ENCODE data around the gene ANTKMT.
"Not testable (repeated sequence)": the region's sequence is repeated elsewhere in the genome, so short reads cannot be mapped to it uniquely, and the experiment has no call there.

Gene ANTKMT

DNA sequence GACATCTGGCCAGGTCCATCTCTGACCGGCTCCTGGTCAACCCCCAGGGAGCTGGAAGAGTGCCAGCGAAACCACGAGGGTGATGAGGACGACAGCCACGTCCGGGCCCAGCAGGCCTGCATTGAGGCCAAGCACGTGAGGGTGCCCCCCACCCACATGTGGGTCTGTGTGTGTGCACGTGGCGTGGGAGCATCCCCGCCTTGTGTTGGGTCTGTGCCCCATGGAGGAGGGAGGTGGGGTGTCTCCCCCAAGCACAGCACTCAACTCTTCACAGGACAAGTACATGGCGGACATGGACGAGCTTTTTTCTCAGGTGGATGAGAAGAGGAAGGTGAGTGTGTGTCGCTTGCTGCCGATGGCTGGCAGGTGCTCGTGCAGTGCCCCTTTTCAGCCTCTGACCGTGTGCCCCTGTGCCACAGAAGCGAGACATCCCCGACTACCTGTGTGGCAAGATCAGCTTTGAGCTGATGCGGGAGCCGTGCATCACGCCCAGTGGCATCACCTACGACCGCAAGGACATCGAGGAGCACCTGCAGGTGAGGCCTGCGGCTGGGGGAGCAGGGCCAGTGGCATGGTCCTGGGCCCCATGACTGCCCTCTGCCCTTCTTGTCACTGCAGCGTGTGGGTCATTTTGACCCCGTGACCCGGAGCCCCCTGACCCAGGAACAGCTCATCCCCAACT, 39.1 kb upstream of the ANTKMT start:
- no peak for DNase-seq

DNA sequence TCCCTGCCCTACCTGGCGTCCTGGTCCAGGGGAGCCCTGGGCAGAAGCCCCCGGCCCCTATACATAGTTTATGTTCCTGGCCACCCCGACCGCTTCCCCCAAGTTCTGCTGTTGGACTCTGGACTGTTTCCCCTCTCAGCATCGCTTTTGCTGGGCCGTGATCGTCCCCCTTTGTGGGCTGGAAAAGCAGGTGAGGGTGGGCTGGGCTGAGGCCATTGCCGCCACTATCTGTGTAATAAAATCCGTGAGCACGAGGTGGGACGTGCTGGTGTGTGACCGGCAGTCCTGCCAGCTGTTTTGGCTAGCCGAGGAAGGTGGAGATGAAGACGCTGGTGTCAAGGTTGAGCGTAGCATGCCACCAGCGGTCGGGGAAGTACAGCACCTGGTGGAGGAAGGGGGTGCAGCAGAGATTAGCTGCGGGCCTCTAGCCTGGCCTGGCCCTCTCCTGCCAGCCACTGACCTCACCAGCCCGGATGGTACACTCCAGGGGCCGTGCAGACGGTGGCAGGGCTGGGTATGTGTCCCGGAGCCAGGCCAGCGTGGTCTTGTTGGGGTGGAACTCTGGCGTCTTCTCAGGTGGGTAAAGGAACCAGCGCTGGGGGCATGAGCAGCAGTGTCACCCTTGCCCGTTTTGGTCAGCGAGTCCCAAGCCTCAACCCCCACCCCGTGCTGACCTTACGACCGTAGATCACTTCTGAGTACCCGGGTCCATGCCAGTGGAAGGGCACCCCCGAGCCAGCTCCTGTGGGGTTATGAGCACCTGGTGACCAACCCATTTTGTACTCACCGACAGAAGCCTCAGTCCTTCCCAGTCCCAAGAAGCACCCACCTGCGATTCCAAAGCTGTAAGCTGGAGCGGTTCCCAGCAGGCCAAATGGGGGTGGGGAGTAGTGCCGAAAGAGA, 38.2 kb upstream of the ANTKMT start:
- no peak for DNase-seq

DNA sequence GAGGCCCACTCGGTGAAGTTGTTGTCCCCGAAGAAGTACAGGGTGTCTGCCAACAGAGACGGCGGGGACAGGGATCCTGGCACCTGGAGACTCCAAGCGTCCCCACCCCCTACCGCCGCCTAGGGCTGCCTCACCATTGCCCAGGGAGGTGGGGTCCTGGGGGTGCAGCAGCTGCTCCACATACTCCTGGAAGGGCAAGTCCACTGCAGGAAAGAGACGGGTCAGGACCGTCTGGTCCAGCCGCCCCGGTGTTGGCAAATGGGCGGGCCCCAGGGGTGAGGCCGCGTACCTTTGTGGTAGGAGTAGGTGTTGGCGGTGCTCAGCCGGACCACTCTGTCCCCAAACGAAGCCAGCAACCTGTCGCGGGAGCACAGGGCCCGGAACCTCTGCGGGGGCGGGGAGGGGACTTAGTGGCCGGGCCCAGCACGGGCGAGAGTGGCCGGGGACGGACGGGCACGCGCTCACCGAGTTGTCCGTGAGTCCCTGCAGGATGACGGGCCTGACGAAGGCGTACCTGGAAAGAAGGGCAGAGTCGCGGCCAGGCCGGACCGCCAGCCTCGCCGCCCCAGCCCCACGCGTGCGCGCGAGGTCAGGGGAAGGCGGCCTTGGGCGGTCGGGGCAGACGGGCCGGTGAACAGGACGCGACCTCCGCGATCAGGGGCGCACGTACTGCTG, 37.4 kb upstream of the ANTKMT start:
- DNase-seq, result no peak

DNA sequence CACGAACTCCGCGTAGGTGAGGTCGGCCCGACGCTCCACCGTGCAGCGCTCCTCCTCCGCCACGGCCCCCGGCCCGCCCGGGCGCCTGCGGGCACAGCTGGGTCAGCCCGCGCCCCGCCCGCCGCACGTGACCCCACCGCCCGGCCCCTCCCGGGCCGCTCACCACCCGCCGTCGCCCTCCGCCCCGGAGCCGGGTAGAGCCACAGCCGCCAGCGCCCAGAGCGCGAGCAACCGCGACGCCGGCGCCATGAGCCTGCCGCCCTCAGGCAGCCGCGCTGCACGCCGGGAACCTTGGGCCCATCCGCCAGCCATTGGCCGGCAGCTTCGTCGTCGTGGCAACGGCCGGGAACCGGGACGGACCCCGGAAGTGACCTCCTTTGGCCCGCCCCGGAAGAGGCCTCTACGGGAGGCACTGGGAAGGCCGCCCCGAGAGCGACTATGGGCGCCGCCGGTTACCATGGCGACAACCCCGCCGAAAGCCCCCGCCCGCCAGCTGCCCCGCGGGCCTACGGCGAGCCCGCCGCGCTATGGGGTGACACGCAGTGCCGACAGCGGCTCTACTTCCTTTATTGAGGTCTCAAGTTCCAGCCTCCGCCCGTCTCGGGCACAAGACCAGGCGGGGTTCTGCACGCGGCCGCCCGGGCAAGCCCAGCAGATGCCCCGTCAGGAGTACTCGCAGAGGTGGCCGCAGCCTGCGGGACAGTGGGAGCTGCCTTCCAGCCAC, 36.7 kb upstream of the ANTKMT start, which contains the start of gene JMJD8:
Gene JMJD8, minus strand, starts transcription at position 264 of the 724 bp plus-strand sequence. Its CDS starts 15 bp downstream, at position 249.
- peak; percentile 98 for DNase-seq

- DNase-seq, result no peak
These were observed 35.8 kb upstream of the ANTKMT start for GRCh38 chr16:684961-685696.

GRCh38 chr16:685967-686366, 35.0 kb upstream of the ANTKMT start:
- peak in 1 of 2 donors; percentile 26 for DNase-seq

GRCh38 chr16:686459-687260, 34.3 kb upstream of the ANTKMT start:
- DNase-seq, result no peak

- DNase-seq, result no peak
These were observed 33.4 kb upstream of the ANTKMT start for GRCh38 chr16:687499-687898.

DNA sequence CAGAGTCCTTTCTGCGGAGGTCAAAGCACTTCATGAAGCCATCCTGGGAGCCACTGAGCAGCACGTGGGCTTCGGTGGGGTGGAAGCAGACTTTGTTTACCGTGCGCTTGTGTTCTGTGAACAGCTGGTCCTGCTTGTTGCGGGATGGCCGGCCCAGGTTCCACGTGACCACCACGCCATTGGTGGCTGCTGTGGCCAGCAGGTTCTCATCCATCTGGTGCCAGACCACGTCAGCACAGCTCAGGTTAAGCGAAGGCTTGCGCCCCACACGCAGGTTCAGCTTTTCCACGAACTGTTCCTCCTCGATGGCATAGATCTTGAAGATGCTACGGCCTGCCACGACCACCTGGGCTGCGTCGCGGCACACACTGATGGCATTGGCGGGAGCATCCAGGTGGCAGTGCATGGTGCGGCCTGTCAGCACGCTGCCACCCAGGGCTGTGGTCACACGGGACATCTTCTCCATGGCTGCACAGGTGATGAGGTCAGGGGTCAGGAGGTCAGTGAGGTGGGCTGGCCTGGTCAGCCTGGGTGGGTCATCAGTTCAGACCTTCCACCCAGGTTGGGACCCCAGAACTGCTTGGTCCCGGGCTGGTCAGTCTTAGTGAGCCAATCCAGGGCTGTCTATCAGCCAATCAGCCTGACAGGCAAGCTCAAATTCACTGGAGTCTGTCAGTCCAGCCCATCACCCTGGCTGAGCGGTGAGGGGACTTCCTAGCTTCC, 31.6 kb upstream of the ANTKMT start:
- DNase-seq, result no peak

GRCh38 chr16:691242-691641, 29.7 kb upstream of the ANTKMT start:
- not testable (repeated sequence) for DNase-seq

DNA sequence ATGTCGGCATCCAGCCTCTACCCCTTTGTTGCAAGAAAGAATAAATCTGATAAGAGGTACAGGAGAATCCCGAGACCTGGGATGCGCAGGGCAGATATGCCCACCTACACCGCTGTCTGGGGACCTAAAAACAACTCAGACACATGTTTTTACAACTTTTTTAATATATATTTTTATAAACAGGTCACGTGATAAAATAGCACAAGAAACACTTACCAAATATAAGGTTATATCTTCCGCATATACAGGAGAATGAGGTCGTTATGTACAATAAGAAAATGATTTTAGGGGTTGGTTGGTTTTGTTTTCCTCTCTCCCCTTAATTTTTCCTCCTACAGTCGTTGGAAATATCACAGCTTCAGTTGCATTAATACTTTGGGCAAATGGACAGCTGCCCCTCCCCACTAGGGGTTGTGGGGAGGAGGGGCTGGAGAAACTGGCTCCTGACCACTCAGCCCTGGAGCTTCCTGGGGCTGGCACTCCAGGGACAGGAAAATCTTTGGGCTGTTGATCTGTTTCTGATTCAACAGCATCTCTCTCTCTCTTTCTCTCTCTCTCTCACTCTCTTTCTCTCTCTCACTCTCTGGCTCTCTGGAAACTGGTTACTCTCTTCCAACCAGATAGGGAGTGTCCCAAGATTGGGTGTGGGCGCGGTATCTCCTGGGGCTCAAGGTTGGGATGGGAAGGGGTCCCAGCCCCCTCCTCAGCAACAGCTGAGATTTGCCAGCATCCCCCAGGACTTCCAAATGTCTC, 28.4 kb upstream of the ANTKMT start:
- DNase-seq, result no peak

- DNase-seq, result no peak
These were observed 27.6 kb upstream of the ANTKMT start for GRCh38 chr16:693364-693763.

DNA sequence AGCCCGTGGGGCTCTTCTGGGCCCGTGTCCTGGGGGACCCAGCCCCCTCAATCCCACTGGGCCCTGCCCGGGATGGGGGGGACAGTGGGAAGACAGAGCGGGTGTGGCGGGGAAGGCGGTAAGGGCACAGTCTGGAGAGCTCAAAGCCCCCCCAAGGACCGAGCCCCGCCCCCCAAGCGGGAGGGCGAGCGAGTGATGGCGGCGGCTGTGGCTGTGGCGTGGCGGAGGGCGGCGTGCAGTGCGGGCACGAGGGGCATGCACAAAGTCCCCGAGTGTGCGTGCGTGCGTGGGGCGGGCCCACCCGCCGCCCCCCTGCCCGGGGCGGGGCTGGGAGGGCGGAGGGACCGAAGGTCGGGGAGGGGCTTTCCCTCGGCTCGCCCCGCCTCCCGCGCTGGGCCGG, 27.2 kb upstream of the ANTKMT start:
- DNase-seq, result peak in 1 of 2 donors; percentile 30

DNA sequence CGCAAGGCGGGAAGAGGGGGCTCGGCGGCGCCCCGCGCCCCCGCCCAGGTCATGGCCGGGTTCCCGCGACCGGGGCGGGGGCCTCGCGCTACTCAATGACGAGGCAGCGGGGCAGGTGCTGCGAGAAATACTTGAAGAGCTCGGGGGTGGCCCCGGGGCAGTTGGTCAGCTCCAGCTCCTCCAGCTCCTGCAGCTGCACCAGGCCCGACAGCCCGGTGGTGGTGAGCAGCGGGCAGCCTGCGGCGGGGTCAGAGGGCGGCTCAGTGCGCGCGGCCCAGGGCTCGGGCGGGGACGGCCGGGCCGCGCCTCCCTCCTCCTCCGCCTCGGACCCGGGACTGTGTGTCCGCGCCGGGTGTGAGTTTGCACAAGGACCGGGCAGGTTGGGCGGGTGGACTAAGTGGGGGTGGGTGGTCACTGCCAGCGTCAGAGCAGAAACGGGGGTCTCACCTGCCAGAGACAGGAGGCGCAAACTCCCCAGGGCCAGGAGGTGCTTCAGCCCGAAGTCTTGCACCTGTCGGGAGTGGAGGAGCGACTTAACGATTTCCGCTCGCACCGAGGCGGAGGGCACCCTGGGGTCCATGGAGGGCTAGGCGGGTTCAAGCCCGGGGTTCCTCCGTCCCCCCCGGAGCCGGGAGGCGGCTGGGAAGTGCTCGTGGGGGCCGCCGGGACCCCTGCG, 26.6 kb upstream of the ANTKMT start:
- no peak for DNase-seq

DNA sequence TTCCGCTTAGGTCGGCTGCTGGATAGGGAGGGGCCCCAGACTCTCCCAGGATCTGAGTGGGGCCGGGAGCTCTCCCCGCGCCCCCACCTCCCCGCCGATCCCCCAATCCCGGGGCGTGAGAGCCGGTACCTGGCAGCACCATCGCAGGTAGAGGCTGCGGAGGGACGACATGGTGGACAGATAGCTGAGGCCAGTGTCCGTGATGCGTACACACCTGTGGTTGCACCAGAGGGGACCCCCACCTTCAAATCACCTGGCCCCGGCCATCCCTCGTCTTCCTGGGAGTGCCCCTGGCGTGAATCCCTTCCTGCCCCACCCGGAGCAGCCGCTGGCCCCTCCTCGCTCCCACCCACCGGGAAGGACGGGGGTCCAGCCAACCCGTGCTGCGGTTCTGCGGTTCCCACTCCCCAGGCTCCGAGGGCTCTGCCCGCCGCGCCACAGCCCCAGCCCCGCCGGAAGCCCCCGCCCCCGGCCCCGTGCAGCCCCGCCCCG, 26.0 kb upstream of the ANTKMT start:
- no peak for DNase-seq

- peak; percentile 60 to 73 for DNase-seq
These were observed 25.4 kb upstream of the ANTKMT start for GRCh38 chr16:695355-696089.

- no peak for DNase-seq
These were observed 21.9 kb upstream of the ANTKMT start for GRCh38 chr16:698911-699671.
